ENCODE measurements around the gene COL1A2.

Gene COL1A2

GRCh38 chr7:94354953-94355352 is 39.7 kb upstream of the COL1A2 start:
- TF ChIP-seq CTCF (IDR thresholded peaks at IDR 0.05; ENCODE audit: low read depth, low read length, missing control alignments): no peak
- no peak overlapping the region for H3K4me3 ChIP-seq (ENCODE audit: low read depth, low read length)
- no peak for DNase-seq
- no peaks in the 10 kb centered on the region for H3K27me3 ChIP-seq (replicated peaks)
- H3K36me3 ChIP-seq (replicated peaks): no peaks in the 10 kb centered on the region
- in situ Hi-C loops (cut with HindIII; ENCODE audit: low pct_ligation_motif_present, low sequenced_read_pairs): no loop called here
- no peak overlapping the region for H3K27ac ChIP-seq

GRCh38 chr7:94355454-94355853 is 39.2 kb upstream of the COL1A2 start:
- Histone ChIP-seq H3K27me3 (replicated peaks) (no peaks in the 10 kb centered on the region), H3K36me3 (replicated peaks) (no peaks in the 10 kb centered on the region), H3K27ac (no peak overlapping the region), H3K4me3 (ENCODE audit: low read depth, low read length) (no peak overlapping the region)
- no peak for DNase-seq
- TF ChIP-seq CTCF (IDR thresholded peaks at IDR 0.05; ENCODE audit: low read depth, low read length, missing control alignments): no peak
- in situ Hi-C loops (cut with HindIII; ENCODE audit: low pct_ligation_motif_present, low sequenced_read_pairs): no loop called here

- TF ChIP-seq CTCF (IDR thresholded peaks at IDR 0.05; ENCODE audit: low read depth, low read length, missing control alignments): no peak
- DNase-seq: no peak
Observed at GRCh38 chr7:94357076-94357475, 37.6 kb upstream of the COL1A2 start.

GRCh38 chr7:94360926-94361325 is 33.8 kb upstream of the COL1A2 start:
- TF ChIP-seq CTCF (IDR thresholded peaks at IDR 0.05; ENCODE audit: low read depth, low read length, missing control alignments): no peak
- Histone ChIP-seq H3K4me3 (ENCODE audit: low read depth, low read length) (no peak overlapping the region), H3K27me3 (replicated peaks) (no peaks in the 10 kb centered on the region), H3K27ac (no peak overlapping the region), H3K36me3 (replicated peaks) (no peaks in the 10 kb centered on the region)
- DNase-seq: no peak
- in situ Hi-C loops (cut with HindIII; ENCODE audit: low pct_ligation_motif_present, low sequenced_read_pairs): no loop called here

More at GRCh38 chr7:94357076-94357475, 37.6 kb upstream of the COL1A2 start:
- H3K4me3 ChIP-seq (ENCODE audit: low read depth, low read length): no peak overlapping the region
- in situ Hi-C loops (cut with HindIII; ENCODE audit: low pct_ligation_motif_present, low sequenced_read_pairs): no loop called here
- H3K27me3 ChIP-seq (replicated peaks): no peaks in the 10 kb centered on the region
- H3K27ac ChIP-seq: no peak overlapping the region
- H3K36me3 ChIP-seq (replicated peaks): no peaks in the 10 kb centered on the region

GRCh38 chr7:94362276-94362675 is 32.4 kb upstream of the COL1A2 start:
- no peaks in the 10 kb centered on the region for H3K36me3 ChIP-seq (replicated peaks)
- in situ Hi-C loops (cut with HindIII; ENCODE audit: low pct_ligation_motif_present, low sequenced_read_pairs): no loop called here
- no peaks in the 10 kb centered on the region for H3K27me3 ChIP-seq (replicated peaks)
- no peak overlapping the region for H3K27ac ChIP-seq
- no peak for DNase-seq
- H3K4me3 ChIP-seq (ENCODE audit: low read depth, low read length): no peak overlapping the region
- TF ChIP-seq CTCF (IDR thresholded peaks at IDR 0.05; ENCODE audit: low read depth, low read length, missing control alignments): no peak

GRCh38 chr7:94364816-94365215 is 29.9 kb upstream of the COL1A2 start:
- Histone ChIP-seq H3K27ac (no peak overlapping the region), H3K4me3 (ENCODE audit: low read depth, low read length) (no peak overlapping the region), H3K27me3 (replicated peaks) (no peaks in the 10 kb centered on the region), H3K36me3 (replicated peaks) (no peaks in the 10 kb centered on the region)
- in situ Hi-C loops (cut with HindIII; ENCODE audit: low pct_ligation_motif_present, low sequenced_read_pairs): no loop called here
- no peak for DNase-seq
- no peak for TF ChIP-seq CTCF (IDR thresholded peaks at IDR 0.05; ENCODE audit: low read depth, low read length, missing control alignments)

All from brain microvascular endothelial cell (primary cell).